LNCaP clone FGC (cell line): ENCODE data around the gene POC5.

Experiments
- DNase-seq: peaks from one replicate; pipeline ENCODE4 v3.0.0-alpha.2; 2011; ENCODE audit warnings: low read depth
- H3K4me3 ChIP-seq: 2 replicates; pipeline ENCODE4 v1.5.1; 2011; ENCODE audit warnings: mild to moderate bottlenecking, low read depth, low read length, control low read depth
- TF ChIP-seq, protein P1 (sequence below): IDR thresholded peaks from 2 replicates; pipeline ENCODE4 v1.5.1; 2012; ENCODE audit warnings: mild to moderate bottlenecking; ENCODE audit not compliant: control insufficient read depth, insufficient read depth; ENCODE audit errors: extremely low read depth

POC5 gene

DNA sequence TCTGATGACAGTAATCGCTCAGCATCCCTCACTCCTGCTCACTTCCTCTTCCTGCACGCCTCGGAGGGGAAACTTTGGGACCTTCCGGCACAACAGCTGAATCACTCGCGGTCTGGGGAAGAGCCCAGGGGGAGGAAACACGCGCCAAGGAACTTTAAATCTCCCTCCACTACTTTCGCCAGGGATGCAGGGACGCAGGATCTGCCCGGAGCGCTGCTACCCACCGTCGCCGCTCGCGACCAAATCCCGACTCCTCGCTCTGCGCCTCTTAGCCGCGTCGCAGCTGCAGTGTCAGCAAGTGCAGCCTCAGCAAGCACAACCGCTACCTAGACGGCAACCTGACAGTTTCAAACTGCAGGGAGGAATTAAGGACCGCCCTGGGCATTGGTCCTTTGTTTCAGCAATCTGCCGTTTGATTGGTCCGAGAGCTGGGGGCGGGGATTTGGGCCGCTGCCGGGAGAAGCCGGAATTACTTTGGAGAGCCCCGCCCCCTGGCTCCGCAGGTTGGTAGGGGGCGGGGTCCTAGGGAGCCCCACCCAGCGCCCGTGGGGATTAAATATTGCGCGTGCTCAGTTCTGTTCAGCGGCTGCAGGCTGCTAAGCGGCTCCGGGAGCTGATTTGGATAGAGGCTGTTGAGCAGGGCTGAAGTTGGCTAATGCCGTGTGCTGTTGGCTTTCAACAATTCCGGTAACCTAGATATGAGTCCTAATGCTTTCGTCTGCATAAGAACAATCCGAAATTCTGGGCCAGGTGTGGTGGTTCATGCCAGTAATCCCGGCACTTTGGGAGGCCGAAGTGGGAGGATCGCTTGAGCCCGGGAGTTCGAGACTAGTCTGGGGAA is at the start of gene POC5:
TSS of gene POC5 (minus strand) at position 356 of the 841 bp plus-strand sequence. CDS start 4,500 bp downstream, outside the sequence.
- peak within 1 kb of the TSS; percentile 70 for H3K4me3 ChIP-seq
- TF ChIP-seq, protein P1, sequence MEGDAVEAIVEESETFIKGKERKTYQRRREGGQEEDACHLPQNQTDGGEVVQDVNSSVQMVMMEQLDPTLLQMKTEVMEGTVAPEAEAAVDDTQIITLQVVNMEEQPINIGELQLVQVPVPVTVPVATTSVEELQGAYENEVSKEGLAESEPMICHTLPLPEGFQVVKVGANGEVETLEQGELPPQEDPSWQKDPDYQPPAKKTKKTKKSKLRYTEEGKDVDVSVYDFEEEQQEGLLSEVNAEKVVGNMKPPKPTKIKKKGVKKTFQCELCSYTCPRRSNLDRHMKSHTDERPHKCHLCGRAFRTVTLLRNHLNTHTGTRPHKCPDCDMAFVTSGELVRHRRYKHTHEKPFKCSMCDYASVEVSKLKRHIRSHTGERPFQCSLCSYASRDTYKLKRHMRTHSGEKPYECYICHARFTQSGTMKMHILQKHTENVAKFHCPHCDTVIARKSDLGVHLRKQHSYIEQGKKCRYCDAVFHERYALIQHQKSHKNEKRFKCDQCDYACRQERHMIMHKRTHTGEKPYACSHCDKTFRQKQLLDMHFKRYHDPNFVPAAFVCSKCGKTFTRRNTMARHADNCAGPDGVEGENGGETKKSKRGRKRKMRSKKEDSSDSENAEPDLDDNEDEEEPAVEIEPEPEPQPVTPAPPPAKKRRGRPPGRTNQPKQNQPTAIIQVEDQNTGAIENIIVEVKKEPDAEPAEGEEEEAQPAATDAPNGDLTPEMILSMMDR, result no peak
- peak; percentile 94 for DNase-seq

GRCh38 chr5:75758116-75758515 is 40.9 kb upstream of the POC5 start:
- TF ChIP-seq, protein P1, result no peak
- DNase-seq, result no peak
- no peak overlapping the region for H3K4me3 ChIP-seq

GRCh38 chr5:75756981-75757380 is 39.7 kb upstream of the POC5 start:
- TF ChIP-seq, protein P1, result no peak
- no peak for DNase-seq

GRCh38 chr5:75756211-75756610 is 39.0 kb upstream of the POC5 start:
- TF ChIP-seq, protein P1, result no peak
- no peak overlapping the region for H3K4me3 ChIP-seq
- DNase-seq, result no peak

More at GRCh38 chr5:75756981-75757380, 39.7 kb upstream of the POC5 start:
- no peak overlapping the region for H3K4me3 ChIP-seq

- TF ChIP-seq, protein P1, result no peak
- H3K4me3 ChIP-seq, result no peak overlapping the region
- no peak for DNase-seq
Observed at GRCh38 chr5:75753182-75753581, 35.9 kb upstream of the POC5 start.

- TF ChIP-seq, protein P1, result no peak
- no peak overlapping the region for H3K4me3 ChIP-seq
- DNase-seq, result no peak
Observed at GRCh38 chr5:75744355-75744754, 27.1 kb upstream of the POC5 start.
